HCT116 (cell line): ENCODE measurements around the gene PEDS1.

Source experiments
- CTCF ChIP-seq, 3 experiments: fragments of 200-600 bp in 1 of 3; sonication (generic) in 1 of 3; IDR thresholded peaks in 2 of 3; conservative IDR thresholded peaks in 1 of 3; 2 replicates each; pipeline ENCODE4 v1.5.1; 2012 to 2017; ENCODE audit warnings: low read depth in 2 of 3, low read length in 2 of 3, antibody characterized with exemption in 1 of 3, borderline replicate concordance in 1 of 3, control low read depth in 1 of 3, mild to moderate bottlenecking in 1 of 3, mixed read lengths in 1 of 3, mixed run types in 1 of 3, moderate library complexity in 1 of 3; ENCODE audit not compliant: insufficient read depth in 1 of 3
- EGR1 ChIP-seq: IDR thresholded peaks from 2 replicates; pipeline ENCODE4 v1.6.1; 2012; ENCODE audit warnings: low read depth
- EZH2 ChIP-seq: fragments of 200-600 bp; sonication (generic); IDR thresholded peaks from 2 replicates; pipeline ENCODE4 v1.6.1; 2017; ENCODE audit warnings: antibody characterized with exemption, mixed run types
- EZH2phosphoT487 ChIP-seq: fragments of 200-600 bp; IDR thresholded peaks from 2 replicates; pipeline ENCODE4 v1.6.1; 2018; ENCODE audit warnings: antibody characterized with exemption, borderline replicate concordance
- JUND ChIP-seq: IDR thresholded peaks from 2 replicates; pipeline ENCODE4 v1.6.1; 2012
- POLR2A ChIP-seq: IDR thresholded peaks from 2 replicates; pipeline ENCODE4 v1.7.0; 2011; ENCODE audit warnings: borderline replicate concordance; ENCODE audit not compliant: insufficient read depth, insufficient read length; ENCODE audit errors: extremely low read depth
- SP1 ChIP-seq: IDR thresholded peaks from 2 replicates; pipeline ENCODE4 v1.6.1; 2012; ENCODE audit warnings: low read depth
- TCF7L2 ChIP-seq: IDR thresholded peaks from 2 replicates; pipeline ENCODE4 v1.7.0; 2011; ENCODE audit warnings: borderline replicate concordance, inconsistent platforms; ENCODE audit not compliant: insufficient read depth, insufficient read length; ENCODE audit errors: extremely low read depth
- ZBTB33 ChIP-seq: IDR thresholded peaks from 2 replicates; pipeline ENCODE4 v1.6.1; 2011; ENCODE audit warnings: mild to moderate bottlenecking, low read length, moderate library complexity; ENCODE audit not compliant: insufficient replicate concordance; ENCODE audit errors: extremely low read depth
- ZNF274 ChIP-seq: fragments of 200-500 bp; sonication (Bioruptor generic); IDR thresholded peaks from 2 replicates; pipeline ENCODE4 v1.6.1; 2014; ENCODE audit warnings: mild to moderate bottlenecking, low read depth, low read length, inconsistent platforms

- TF ChIP-seq EGR1 (no peak), CTCF (IDR thresholded peaks at IDR 0.05 in 2 of 3, conservative IDR thresholded peaks at IDR 0.05 in 1 of 3; ENCODE audit: borderline replicate concordance in 1 of 3, insufficient read depth in 1 of 3, low read depth in 2 of 3, low read length in 2 of 3) (no peak), ZNF274 (no peak), EZH2 (no peak), SP1 (no peak), TCF7L2 (no peak), POLR2A (no peak), EZH2phosphoT487 (no peak), ZBTB33 (no peak), JUND (no peak)
Observed at GRCh38 chr20:50191065-50191543, 37.6 kb upstream of the PEDS1 start.
